Right cardiac atrium (tissue), 5 donors: ENCODE measurements around the gene ATP6V0C. TPM values are rescaled to one million over a fixed set of nuclear protein-coding genes. Genes with fewer than 3 reads are reported as not detected.

Experiments used
- ATAC-seq, 2 donors: fragments of 200-7000 bp; cut with Tn5 transposase; one replicate each; pipeline versions ENCODE4 v1.8.0 to v1.9.1; 2020; ENCODE audit warnings: moderate library complexity in 2 of 2, mild to moderate bottlenecking in 1 of 2
- DNase-seq, 3 donors: peaks; one replicate each; pipeline ENCODE4 v3.0.0-alpha.2; 2020
- H3K27ac ChIP-seq: one replicate; pipeline ENCODE4 v1.5.1; 2013; ENCODE audit warnings: mild to moderate bottlenecking, low read length, control low read depth, moderate library complexity
- H3K27me3 ChIP-seq: one replicate; pipeline ENCODE4 v1.6.1; 2013; ENCODE audit not compliant: control insufficient read depth, insufficient read depth
- H3K4me1 ChIP-seq: one replicate; pipeline ENCODE4 v1.6.1; 2013; ENCODE audit warnings: low read length; ENCODE audit not compliant: control insufficient read depth, insufficient read depth
- H3K4me3 ChIP-seq: one replicate; pipeline ENCODE4 v1.5.1; 2013; ENCODE audit warnings: low read length, control low read depth
- H3K9me3 ChIP-seq: one replicate; pipeline ENCODE4 v1.6.1; 2013; ENCODE audit warnings: low read length; ENCODE audit not compliant: control insufficient read depth
- WGBS: extraction: QIAGEN DNeasy Blood & Tissue Kit; methylation state at CpG from one replicate; pipeline ENCODE4 v1.1.7; 2013; 5-methylcytosine and 5-hydroxymethylcytosine counted together
- intact Hi-C, 4 donors: fragments of 100-400 bp; cut with DNase I; formaldehyde crosslinking; loops; one replicate each; pipeline versions ENCODE4 v1.11.0 to v1.14.0; 2022 to 2023
- polyA plus RNA-seq: library from polyadenylated mRNA; stranded (reverse); fragments of 200-250 nt; gene quantifications from one replicate; pipeline ENCODE4 v1.2.3, GENCODE V29; 2013
- total RNA-seq, 4 donors: library from RNA; stranded (reverse); fragmentation: NEBNext Ultra II Directional; extraction: Animal tissue kit (Norgen Biotek cat#: 25700); gene quantifications; one replicate each; pipeline ENCODE4 v1.2.1, GENCODE V29; 2021
- donor health status: healthy with polysubstance abuse.
- donor health status: DM: no; HTN: yes; CAD: no.
- donor health status: DM: no; HTN: no; CAD: no.
- donor health status: DM: no; HTN: yes; CAD: no; lungs with severe emphysema.
- donor health status: DM: yes; HTN: yes; CAD: no.

ATP6V0C gene
- total and polyA plus RNA-seq, 5 donors, result 153 to 206 (median 179) TPM

- WGBS, result 88% methylated on average over 6 of the region's 6 CpGs
- Histone ChIP-seq H3K4me3 (no peak overlapping the region), H3K27ac (no peak overlapping the region), H3K4me1 (peaks cover 9% of the 10 kb centered on the region), H3K27me3 (no peaks in the 10 kb centered on the region), H3K9me3 (no peaks in the 10 kb centered on the region)
- DNase-seq, result peak in 1 of 3 donors; percentile 32
- ATAC-seq, result no peak
- intact Hi-C loops, result loop anchor here in 1 of 4 donors (10.0 kb wide), 1 partner anchor 159 kb away; no protein-coding TSS in a partner anchor
Measured at GRCh38 chr16:2493605-2494004, 20.1 kb upstream of the ATP6V0C start.

- H3K4me3 ChIP-seq, result no peak overlapping the region
- 82% methylated on average over 5 of the region's 5 CpGs for WGBS
- no peaks in the 10 kb centered on the region for H3K9me3 ChIP-seq
- intact Hi-C loops, result loop anchor here in 1 of 4 donors (10.0 kb wide), 1 partner anchor 160 kb away; no protein-coding TSS in a partner anchor
- H3K27me3 ChIP-seq, result no peaks in the 10 kb centered on the region
- H3K4me1 ChIP-seq, result peaks cover 10% of the 10 kb centered on the region
- ATAC-seq, result no peak
- DNase-seq, result no peak
- H3K27ac ChIP-seq, result no peak overlapping the region
Measured at GRCh38 chr16:2494616-2495015, 19.1 kb upstream of the ATP6V0C start.

- intact Hi-C loops, result loop anchor here in 1 of 4 donors (10.0 kb wide), 1 partner anchor 160 kb away; no protein-coding TSS in a partner anchor
- WGBS, result 96% methylated on average over 5 of the region's 5 CpGs
- no peak for ATAC-seq
- Histone ChIP-seq H3K9me3 (no peaks in the 10 kb centered on the region), H3K27ac (no peak overlapping the region), H3K4me1 (peaks cover 10% of the 10 kb centered on the region), H3K4me3 (no peak overlapping the region), H3K27me3 (no peaks in the 10 kb centered on the region)
- peak in 1 of 3 donors; percentile 2 for DNase-seq
Measured at GRCh38 chr16:2495041-2495440, 18.7 kb upstream of the ATP6V0C start.

- H3K9me3 ChIP-seq, result no peaks in the 10 kb centered on the region
- DNase-seq, result peak in 1 of 3 donors; percentile 60
- intact Hi-C loops, result loop anchor here in 1 of 4 donors (10.0 kb wide), 1 partner anchor 162 kb away; no protein-coding TSS in a partner anchor
- H3K4me3 ChIP-seq, result no peak overlapping the region
- H3K4me1 ChIP-seq, result peaks cover 10% of the 10 kb centered on the region
- H3K27me3 ChIP-seq, result no peaks in the 10 kb centered on the region
- WGBS, result 94% methylated on average over 62 of the region's 62 CpGs
- no peak for ATAC-seq
- H3K27ac ChIP-seq, result no peak overlapping the region
Measured at GRCh38 chr16:2496223-2497115, 17.3 kb upstream of the ATP6V0C start.

GRCh38 chr16:2497116-2497630, 16.6 kb upstream of the ATP6V0C start:
- Histone ChIP-seq H3K4me3 (no peak overlapping the region), H3K27me3 (no peaks in the 10 kb centered on the region), H3K4me1 (peaks cover 12% of the 10 kb centered on the region), H3K27ac (no peak overlapping the region), H3K9me3 (no peaks in the 10 kb centered on the region)
- ATAC-seq (peak; percentile 60 to 71), DNase-seq (peak; percentile 87 to 94 (median 94))
- intact Hi-C loops, result loop anchor here in 1 of 4 donors (10.0 kb wide), 1 partner anchor 162 kb away; no protein-coding TSS in a partner anchor
- 36% methylated on average over 21 of the region's 21 CpGs for WGBS

GRCh38 chr16:2497695-2498484, 15.9 kb upstream of the ATP6V0C start:
- H3K4me3 ChIP-seq, result no peak overlapping the region
- H3K27ac ChIP-seq, result peak overlapping the region; percentile 43
- peaks cover 12% of the 10 kb centered on the region for H3K4me1 ChIP-seq
- intact Hi-C loops, result loop anchor here in 2 of 4 donors (2.0 to 10.0 kb wide), 2 partner anchors 157 to 163 kb away; partner anchors contain the start of gene ABCA3 (in 1 of the 2)
- DNase-seq (peak in 1 of 3 donors; percentile 64), ATAC-seq (no peak)
- no peaks in the 10 kb centered on the region for H3K9me3 ChIP-seq
- no peaks in the 10 kb centered on the region for H3K27me3 ChIP-seq
- 72% methylated on average over 26 of the region's 26 CpGs for WGBS

GRCh38 chr16:2498531-2499253, 15.1 kb upstream of the ATP6V0C start:
- H3K27ac ChIP-seq, result no peak overlapping the region
- H3K27me3 ChIP-seq, result no peaks in the 10 kb centered on the region
- DNase-seq (peak in 1 of 3 donors; percentile 72), ATAC-seq (peak in 1 of 2 donors; percentile 10)
- peaks cover 12% of the 10 kb centered on the region for H3K4me1 ChIP-seq
- no peak overlapping the region for H3K4me3 ChIP-seq
- intact Hi-C loops, result loop anchor here in 2 of 4 donors (2.0 to 10.0 kb wide), 2 partner anchors 158 to 164 kb away; partner anchors contain the start of gene ABCA3 (in 1 of the 2)
- no peaks in the 10 kb centered on the region for H3K9me3 ChIP-seq
- WGBS, result 77% methylated on average over 15 of the region's 15 CpGs

GRCh38 chr16:2499454-2499853, 14.3 kb upstream of the ATP6V0C start:
- H3K27me3 ChIP-seq, result no peaks in the 10 kb centered on the region
- ATAC-seq, result no peak
- H3K4me1 ChIP-seq, result peaks cover 12% of the 10 kb centered on the region
- intact Hi-C loops, result loop anchor here in 2 of 4 donors (2.0 to 10.0 kb wide), 2 partner anchors 159 to 165 kb away; partner anchors contain the start of gene ABCA3 (in 1 of the 2)
- no peak overlapping the region for H3K27ac ChIP-seq
- H3K4me3 ChIP-seq, result no peak overlapping the region
- peak in 1 of 3 donors; percentile 57 for DNase-seq
- WGBS, result 97% methylated on average over 6 of the region's 6 CpGs
- H3K9me3 ChIP-seq, result no peaks in the 10 kb centered on the region

GRCh38 chr16:2499890-2500429, 13.8 kb upstream of the ATP6V0C start:
- Histone ChIP-seq H3K9me3 (no peaks in the 10 kb centered on the region), H3K27me3 (no peaks in the 10 kb centered on the region), H3K27ac (no peak overlapping the region), H3K4me3 (no peak overlapping the region), H3K4me1 (peaks cover 12% of the 10 kb centered on the region)
- WGBS, result 93% methylated on average over 29 of the region's 29 CpGs
- intact Hi-C loops, result loop anchor here in 3 of 4 donors (2.0 to 10.0 kb wide), 4 partner anchors 73 to 165 kb away; partner anchors contain the start of genes ABCA3 (in 1 of the 3) and CCNF (in 1 of the 3)
- DNase-seq, result peak in 1 of 3 donors; percentile 53
- ATAC-seq, result no peak
